Ovary (tissue), 3 donors: ENCODE results near the gene ABLIM1.

ENCODE experiments used
- EP300 ChIP-seq: sonication (generic); formaldehyde crosslinking; IDR thresholded peaks from one replicate; pipeline ENCODE4 v1.6.1; 2017; ENCODE audit warnings: antibody characterized with exemption
- POLR2A ChIP-seq: fragments of 450-650 bp; IDR thresholded peaks from one replicate; pipeline ENCODE4 v1.6.1; 2017; ENCODE audit warnings: antibody characterized with exemption, mild to moderate bottlenecking, moderate library complexity
- TF ChIP-seq, protein P1 (sequence below), 3 donors: fragments of 450-650 bp in 2 of 3; fragments of 200-600 bp in 1 of 3; IDR thresholded peaks; one replicate each; pipeline versions ENCODE4 v1.5.1 to v1.8.0; 2016 to 2022; ENCODE audit warnings: antibody characterized with exemption in 3 of 3, mild to moderate bottlenecking in 1 of 3
- donor health status: DM: no; HTN: no; CAD: no.

DNA sequence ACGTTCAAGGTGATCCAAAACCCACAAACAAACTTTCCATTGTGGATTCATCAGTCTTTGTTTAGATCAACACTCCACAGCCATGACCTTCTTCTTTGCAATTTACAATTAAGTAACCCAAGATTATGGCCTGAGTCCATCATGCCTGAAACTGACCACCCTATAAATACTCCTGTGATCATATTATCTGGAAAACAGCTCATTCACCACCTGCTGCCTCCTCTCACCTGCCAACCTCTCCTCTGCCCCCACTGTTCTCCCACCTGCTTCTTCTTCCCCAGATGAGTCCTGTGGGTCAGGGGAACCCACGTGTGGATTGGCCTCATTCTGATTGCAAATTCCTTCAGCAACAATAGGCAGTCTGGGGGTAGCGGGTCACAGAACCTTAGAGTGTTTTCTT is 81.4 kb downstream of the ABLIM1 start:
- TF ChIP-seq, protein P1, sequence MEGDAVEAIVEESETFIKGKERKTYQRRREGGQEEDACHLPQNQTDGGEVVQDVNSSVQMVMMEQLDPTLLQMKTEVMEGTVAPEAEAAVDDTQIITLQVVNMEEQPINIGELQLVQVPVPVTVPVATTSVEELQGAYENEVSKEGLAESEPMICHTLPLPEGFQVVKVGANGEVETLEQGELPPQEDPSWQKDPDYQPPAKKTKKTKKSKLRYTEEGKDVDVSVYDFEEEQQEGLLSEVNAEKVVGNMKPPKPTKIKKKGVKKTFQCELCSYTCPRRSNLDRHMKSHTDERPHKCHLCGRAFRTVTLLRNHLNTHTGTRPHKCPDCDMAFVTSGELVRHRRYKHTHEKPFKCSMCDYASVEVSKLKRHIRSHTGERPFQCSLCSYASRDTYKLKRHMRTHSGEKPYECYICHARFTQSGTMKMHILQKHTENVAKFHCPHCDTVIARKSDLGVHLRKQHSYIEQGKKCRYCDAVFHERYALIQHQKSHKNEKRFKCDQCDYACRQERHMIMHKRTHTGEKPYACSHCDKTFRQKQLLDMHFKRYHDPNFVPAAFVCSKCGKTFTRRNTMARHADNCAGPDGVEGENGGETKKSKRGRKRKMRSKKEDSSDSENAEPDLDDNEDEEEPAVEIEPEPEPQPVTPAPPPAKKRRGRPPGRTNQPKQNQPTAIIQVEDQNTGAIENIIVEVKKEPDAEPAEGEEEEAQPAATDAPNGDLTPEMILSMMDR (IDR thresholded peaks at IDR 0.05): no peak
- TF ChIP-seq POLR2A (no peak), EP300 (no peak)
